ENCODE results near the gene CACNA2D2. TPM values are rescaled to one million over a fixed set of nuclear protein-coding genes. Genes with fewer than 3 reads are reported as not detected.

Gene CACNA2D2
- total RNA-seq, 1 donor from 2014 or later = 0.40 TPM

DNA sequence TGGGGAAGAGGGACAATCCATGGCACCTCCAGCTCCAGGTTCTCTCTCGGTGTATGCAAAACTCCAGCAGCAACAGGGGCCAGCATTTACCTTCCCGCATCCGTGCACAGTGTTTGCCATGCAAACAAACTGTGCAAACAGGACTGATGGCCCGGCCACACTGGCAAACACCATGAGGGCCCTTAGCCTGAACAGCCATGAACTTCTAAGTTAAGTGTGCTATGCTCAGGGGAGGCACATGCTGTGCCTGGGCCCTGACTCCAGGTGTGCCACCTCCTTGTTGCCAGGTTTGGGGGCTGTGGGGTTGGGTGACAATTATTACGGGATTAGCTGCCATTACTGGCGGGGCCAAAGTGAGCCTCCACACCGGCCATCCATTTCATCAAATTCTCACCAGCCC, 57.5 kb downstream of the CACNA2D2 start:
- no peaks in the 10 kb centered on the region for H3K9me3 Mint-ChIP-seq (ENCODE audit: low read depth)
- peaks cover 9% of the 10 kb centered on the region for H3K4me1 Mint-ChIP-seq (ENCODE audit: low read depth)
- no peak for TF ChIP-seq CTCF (IDR thresholded peaks at IDR 0.05)
- DNase-seq (ENCODE audit: low spot score) = no peak
- H3K4me3 Mint-ChIP-seq (ENCODE audit: unreplicated experiment) = no peak overlapping the region
- H3K27me3 Mint-ChIP-seq (ENCODE audit: low read depth) = peaks cover 4% of the 10 kb centered on the region
- H3K36me3 Mint-ChIP-seq (ENCODE audit: low read depth) = no peaks in the 10 kb centered on the region
- no peak overlapping the region for H3K27ac Mint-ChIP-seq (ENCODE audit: unreplicated experiment)

DNA sequence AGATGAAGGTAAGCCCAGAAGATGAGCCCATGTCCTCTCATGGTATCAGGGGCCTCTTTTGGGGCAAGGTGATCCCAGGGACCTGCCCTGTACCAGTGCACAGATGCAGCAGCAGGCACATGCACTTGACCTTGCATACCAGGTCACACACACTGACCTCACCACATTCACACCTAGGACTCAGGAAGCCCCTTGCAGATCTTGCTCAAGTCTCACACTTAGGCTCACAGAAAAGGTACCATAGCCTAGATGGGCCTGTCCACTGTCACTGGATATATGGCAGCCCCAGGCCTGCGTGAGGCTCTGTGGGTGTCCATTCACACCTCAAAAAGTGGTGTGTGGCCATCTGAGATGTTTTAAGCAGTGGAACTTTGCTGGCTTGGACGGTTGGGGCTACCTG, 58.7 kb downstream of the CACNA2D2 start:
- Mint-ChIP-seq H3K36me3 (ENCODE audit: low read depth) (no peaks in the 10 kb centered on the region), H3K9me3 (ENCODE audit: low read depth) (no peaks in the 10 kb centered on the region), H3K4me1 (ENCODE audit: low read depth) (peaks cover 9% of the 10 kb centered on the region), H3K27ac (ENCODE audit: unreplicated experiment) (no peak overlapping the region), H3K4me3 (ENCODE audit: unreplicated experiment) (no peak overlapping the region), H3K27me3 (ENCODE audit: low read depth) (peaks cover 4% of the 10 kb centered on the region)
- no peak for DNase-seq (ENCODE audit: low spot score)
- no peak for TF ChIP-seq CTCF (IDR thresholded peaks at IDR 0.05)

DNA sequence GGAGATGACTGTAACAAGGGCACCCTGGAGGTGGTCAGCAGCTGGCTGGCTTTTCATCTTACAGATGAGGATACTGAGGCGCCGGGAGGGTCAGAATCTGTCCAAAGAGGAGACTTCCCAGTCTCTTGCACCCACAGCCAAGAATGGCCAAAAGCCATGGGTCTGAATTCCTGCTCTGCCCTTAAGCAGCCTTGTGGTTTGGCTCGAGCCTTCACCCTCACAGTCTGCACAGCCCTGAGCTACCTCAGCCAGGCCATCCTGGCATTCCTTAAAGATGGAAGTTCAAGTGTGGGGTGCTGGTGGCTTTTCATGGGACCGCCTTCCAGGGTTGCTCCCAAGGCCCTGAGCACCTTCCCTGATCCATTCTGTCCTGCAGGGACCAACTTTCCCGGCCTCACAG, 59.2 kb downstream of the CACNA2D2 start:
- Mint-ChIP-seq H3K27me3 (ENCODE audit: low read depth) (peaks cover 4% of the 10 kb centered on the region), H3K4me3 (ENCODE audit: unreplicated experiment) (no peak overlapping the region), H3K9me3 (ENCODE audit: low read depth) (no peaks in the 10 kb centered on the region), H3K36me3 (ENCODE audit: low read depth) (no peaks in the 10 kb centered on the region), H3K4me1 (ENCODE audit: low read depth) (peaks cover 9% of the 10 kb centered on the region), H3K27ac (ENCODE audit: unreplicated experiment) (no peak overlapping the region)
- no peak for DNase-seq (ENCODE audit: low spot score)
- TF ChIP-seq CTCF (IDR thresholded peaks at IDR 0.05) = no peak

DNA sequence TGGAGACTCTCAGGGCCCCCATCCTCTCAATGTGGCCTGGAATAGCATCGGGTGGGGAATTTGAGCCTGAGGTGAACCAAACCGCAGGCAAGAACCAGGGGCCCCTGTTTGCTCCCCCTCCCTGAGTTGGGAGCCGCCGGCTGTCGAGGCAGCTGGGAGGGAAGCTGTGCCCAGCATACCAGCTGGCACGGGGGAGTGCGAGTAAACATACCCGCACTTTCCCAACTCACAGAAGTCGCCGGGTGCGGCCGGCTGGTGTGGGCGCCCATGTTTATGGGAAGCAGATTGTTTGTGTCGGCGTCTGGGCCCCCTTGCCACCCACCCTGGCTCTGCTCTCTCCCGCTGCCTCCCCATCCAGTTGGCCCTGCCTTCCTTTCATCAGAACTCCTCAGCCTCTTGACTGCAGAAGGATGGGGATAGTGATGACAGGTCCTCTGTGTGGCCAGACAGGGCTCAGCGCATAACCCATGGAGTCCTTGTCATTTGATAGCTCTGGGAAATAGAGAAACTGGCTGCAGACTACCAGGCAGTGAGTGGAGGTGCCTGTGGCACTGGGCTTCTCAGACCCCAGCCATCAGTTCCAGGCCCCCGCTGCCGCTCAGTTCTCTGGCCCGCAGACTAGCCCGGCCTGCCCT, 60.4 kb downstream of the CACNA2D2 start:
- Mint-ChIP-seq H3K4me1 (ENCODE audit: low read depth) (peaks cover 9% of the 10 kb centered on the region), H3K27ac (ENCODE audit: unreplicated experiment) (no peak overlapping the region)

More for the DNA sequence above, 60.4 kb downstream of the CACNA2D2 start:
- peaks cover 4% of the 10 kb centered on the region for H3K27me3 Mint-ChIP-seq (ENCODE audit: low read depth)
- no peak for TF ChIP-seq CTCF (IDR thresholded peaks at IDR 0.05)
- no peaks in the 10 kb centered on the region for H3K36me3 Mint-ChIP-seq (ENCODE audit: low read depth)
- no peak for DNase-seq (ENCODE audit: low spot score)
- no peak overlapping the region for H3K4me3 Mint-ChIP-seq (ENCODE audit: unreplicated experiment)
- H3K9me3 Mint-ChIP-seq (ENCODE audit: low read depth) = no peaks in the 10 kb centered on the region

Data from chondrocyte (in vitro differentiated cells).